Hepatocyte (in vitro differentiated cells): ENCODE data around the gene FBN3. TPM values are rescaled to one million over a fixed set of nuclear protein-coding genes. Genes with fewer than 3 reads are reported as not detected.

Experiments
- DNase-seq: peaks from one replicate; pipeline ENCODE4 v3.0.0-alpha.2; 2016; ENCODE audit warnings: low spot score
- H2AFZ ChIP-seq: fragments of 200-600 bp; sonication (generic); 2 replicates; pipeline ENCODE4 v1.6.0; 2016; ENCODE audit warnings: antibody characterized with exemption, mild to moderate bottlenecking
- H3K27ac ChIP-seq: fragments of 200-600 bp; sonication (generic); 2 replicates; pipeline ENCODE4 v1.5.1; 2016; ENCODE audit warnings: mild to moderate bottlenecking
- H3K27me3 ChIP-seq: fragments of 200-600 bp; sonication (generic); 2 replicates; pipeline ENCODE4 v1.6.1; 2016
- H3K36me3 ChIP-seq: fragments of 200-600 bp; sonication (generic); replicated peaks from 2 replicates; pipeline ENCODE4 v1.5.1; 2016; ENCODE audit warnings: low read depth; ENCODE audit not compliant: insufficient read depth
- H3K4me1 ChIP-seq: fragments of 200-600 bp; sonication (generic); 2 replicates; pipeline ENCODE4 v1.5.1; 2016; ENCODE audit warnings: mild to moderate bottlenecking, moderate library complexity; ENCODE audit not compliant: insufficient read depth
- H3K4me2 ChIP-seq: fragments of 200-600 bp; sonication (generic); 2 replicates; pipeline ENCODE4 v1.6.0; 2016
- H3K4me3 ChIP-seq: fragments of 200-600 bp; sonication (generic); 2 replicates; pipeline ENCODE4 v1.5.1; 2016; ENCODE audit warnings: mild to moderate bottlenecking
- H3K79me2 ChIP-seq: fragments of 200-600 bp; sonication (generic); 2 replicates; pipeline ENCODE4 v1.6.0; 2017; ENCODE audit warnings: mild to moderate bottlenecking
- H3K9me2 ChIP-seq: fragments of 200-600 bp; sonication (generic); replicated peaks from 2 replicates; pipeline ENCODE4 v1.6.0; 2017; ENCODE audit warnings: mild to moderate bottlenecking; ENCODE audit not compliant: insufficient read depth
- H3K9me3 ChIP-seq: fragments of 200-600 bp; sonication (generic); 2 replicates; pipeline ENCODE4 v1.5.1; 2016; ENCODE audit warnings: low read depth, mild to moderate bottlenecking
- H4K20me1 ChIP-seq: fragments of 200-600 bp; sonication (generic); 2 replicates; pipeline ENCODE4 v1.6.0; 2016; ENCODE audit warnings: mild to moderate bottlenecking; ENCODE audit not compliant: insufficient read depth, poor library complexity, severe bottlenecking
- EZH2 ChIP-seq: fragments of 200-600 bp; sonication (generic); IDR thresholded peaks from 2 replicates; pipeline ENCODE4 v1.6.1; 2016; ENCODE audit warnings: antibody characterized with exemption, mild to moderate bottlenecking, borderline replicate concordance
- EZH2phosphoT487 ChIP-seq: fragments of 200-600 bp; sonication (generic); IDR thresholded peaks from one replicate; pipeline ENCODE4 v1.6.1; 2018; ENCODE audit warnings: antibody characterized with exemption, mild to moderate bottlenecking, low read depth, moderate library complexity; ENCODE audit not compliant: unreplicated experiment, severe bottlenecking
- WGBS: methylation state at CpG from one replicate; pipeline ENCODE4 v1.1.6; 2016; ENCODE audit warnings: low lambda C conversion rate; ENCODE audit errors: missing lambda C conversion rate; 5-methylcytosine and 5-hydroxymethylcytosine counted together
- polyA plus RNA-seq: library from polyadenylated mRNA; unstranded; fragments of >200 nt; fragmentation: Nextera tagmentation; extraction: Ambion mirVana; gene quantifications from 2 replicates; pipeline ENCODE4 v1.2.1, GENCODE V29; 2016
- total RNA-seq: library from RNA; depleted of rRNA; stranded (reverse); fragments of >200 nt; gene quantifications from 2 replicates; pipeline ENCODE4 v1.2.3, GENCODE V29; 2014
- TF ChIP-seq, protein P1 (sequence below): fragments of 200-600 bp; sonication (generic); IDR thresholded peaks from 2 replicates; pipeline ENCODE4 v1.5.1; 2016; ENCODE audit warnings: antibody characterized with exemption, mild to moderate bottlenecking; ENCODE audit not compliant: poor library complexity

The FBN3 gene
- total and polyA plus RNA-seq, 2 experiments from 2014 or later: 7.5 to 11.5 TPM

DNA sequence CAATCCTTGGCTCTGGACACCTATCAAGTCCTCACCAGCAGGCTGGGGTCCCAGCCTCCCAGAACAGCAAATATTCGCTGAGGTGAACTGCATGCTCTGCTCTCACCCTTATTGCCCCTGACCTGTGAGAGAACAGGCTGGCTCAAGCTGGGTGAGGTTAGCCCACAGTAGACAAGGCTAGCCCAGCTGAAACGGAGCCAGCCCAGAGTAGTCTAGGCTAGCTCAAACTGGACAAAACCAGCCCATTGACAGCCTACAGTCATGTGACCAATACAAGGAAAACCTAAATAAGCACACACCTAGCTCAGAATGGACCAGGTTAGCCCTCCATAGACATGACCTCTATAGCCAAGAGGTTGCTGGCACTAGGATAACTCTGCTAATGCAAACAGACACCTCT is 58.4 kb downstream of the FBN3 start:
- TF ChIP-seq, protein P1, sequence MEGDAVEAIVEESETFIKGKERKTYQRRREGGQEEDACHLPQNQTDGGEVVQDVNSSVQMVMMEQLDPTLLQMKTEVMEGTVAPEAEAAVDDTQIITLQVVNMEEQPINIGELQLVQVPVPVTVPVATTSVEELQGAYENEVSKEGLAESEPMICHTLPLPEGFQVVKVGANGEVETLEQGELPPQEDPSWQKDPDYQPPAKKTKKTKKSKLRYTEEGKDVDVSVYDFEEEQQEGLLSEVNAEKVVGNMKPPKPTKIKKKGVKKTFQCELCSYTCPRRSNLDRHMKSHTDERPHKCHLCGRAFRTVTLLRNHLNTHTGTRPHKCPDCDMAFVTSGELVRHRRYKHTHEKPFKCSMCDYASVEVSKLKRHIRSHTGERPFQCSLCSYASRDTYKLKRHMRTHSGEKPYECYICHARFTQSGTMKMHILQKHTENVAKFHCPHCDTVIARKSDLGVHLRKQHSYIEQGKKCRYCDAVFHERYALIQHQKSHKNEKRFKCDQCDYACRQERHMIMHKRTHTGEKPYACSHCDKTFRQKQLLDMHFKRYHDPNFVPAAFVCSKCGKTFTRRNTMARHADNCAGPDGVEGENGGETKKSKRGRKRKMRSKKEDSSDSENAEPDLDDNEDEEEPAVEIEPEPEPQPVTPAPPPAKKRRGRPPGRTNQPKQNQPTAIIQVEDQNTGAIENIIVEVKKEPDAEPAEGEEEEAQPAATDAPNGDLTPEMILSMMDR: no peak
- no peak for TF ChIP-seq EZH2
- no peak for TF ChIP-seq EZH2phosphoT487
- no peak overlapping the region for H3K4me2 ChIP-seq
- no peak overlapping the region for H2AFZ ChIP-seq
- H4K20me1 ChIP-seq: no peaks in the 10 kb centered on the region
- DNase-seq: no peak
- H3K27ac ChIP-seq: no peak overlapping the region
- H3K4me1 ChIP-seq: no peaks in the 10 kb centered on the region
- no peak overlapping the region for H3K4me3 ChIP-seq
- no peaks in the 10 kb centered on the region for H3K79me2 ChIP-seq
- peaks cover 9% of the 10 kb centered on the region for H3K9me3 ChIP-seq
- H3K27me3 ChIP-seq: no peaks in the 10 kb centered on the region
- 100% methylated on average over 2 of the region's 2 CpGs for WGBS
- no peaks in the 10 kb centered on the region for H3K36me3 ChIP-seq
- H3K9me2 ChIP-seq: no peaks in the 10 kb centered on the region

DNA sequence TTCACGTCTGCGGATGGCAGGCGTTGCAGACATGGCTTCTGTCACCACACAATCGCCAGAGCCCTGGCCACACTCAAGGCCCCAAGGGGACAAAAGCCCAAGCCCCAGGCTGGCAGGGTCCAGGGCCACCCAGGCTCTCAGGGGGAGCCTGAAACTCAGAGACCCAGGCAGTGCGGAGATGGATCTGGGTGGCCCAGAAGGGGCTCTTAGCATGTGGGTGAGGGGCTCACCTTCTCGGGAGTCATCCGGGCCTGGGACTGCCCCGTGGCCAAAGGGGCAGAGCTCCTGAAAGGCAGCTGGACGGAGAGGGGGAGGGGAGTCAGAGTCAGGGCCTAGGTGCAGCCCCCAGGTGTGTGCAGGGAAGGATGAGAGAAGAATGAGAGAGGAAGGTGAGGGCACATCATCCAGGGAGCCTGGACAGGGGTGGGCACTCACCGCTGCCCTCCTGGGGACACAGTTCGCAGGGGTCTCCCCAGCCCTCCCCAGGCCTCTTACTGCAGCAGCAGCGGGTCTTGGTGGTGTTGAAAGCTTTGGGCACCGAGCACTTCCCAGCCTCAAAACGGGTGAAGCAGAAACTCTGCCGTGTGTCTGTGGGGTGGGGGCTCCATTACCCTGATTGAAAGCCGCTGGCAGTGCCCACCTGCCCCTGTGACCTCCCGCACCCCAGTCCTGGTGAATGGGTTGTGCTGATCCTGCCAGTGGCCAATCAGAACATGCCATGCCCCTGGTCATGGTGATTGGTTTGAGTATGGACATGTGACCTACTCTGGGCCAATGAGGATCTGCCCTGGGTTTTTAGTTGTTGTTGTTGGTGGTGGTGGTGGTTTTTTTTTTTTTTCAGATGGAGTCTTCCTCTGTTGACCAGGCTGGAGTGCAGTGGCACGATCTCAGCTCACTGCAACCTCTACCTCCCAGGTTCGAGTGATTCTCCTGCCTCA is 59.5 kb downstream of the FBN3 start:
- WGBS: 88% methylated on average over 19 of the region's 19 CpGs

GRCh38 chr19:8088752-8089663 is 60.4 kb downstream of the FBN3 start:
- Histone ChIP-seq H3K9me3 (no peaks in the 10 kb centered on the region), H3K4me2 (no peak overlapping the region), H4K20me1 (no peaks in the 10 kb centered on the region), H3K36me3 (no peaks in the 10 kb centered on the region), H2AFZ (no peak overlapping the region), H3K27me3 (no peaks in the 10 kb centered on the region), H3K4me3 (no peak overlapping the region), H3K9me2 (no peaks in the 10 kb centered on the region), H3K27ac (no peak overlapping the region), H3K4me1 (no peaks in the 10 kb centered on the region), H3K79me2 (no peaks in the 10 kb centered on the region)
- WGBS: 90% methylated on average over 8 of the region's 8 CpGs
- no peak for TF ChIP-seq EZH2phosphoT487
- TF ChIP-seq EZH2: no peak
- TF ChIP-seq, protein P1: no peak
- DNase-seq: no peak

More for the DNA sequence above, 59.5 kb downstream of the FBN3 start:
- no peaks in the 10 kb centered on the region for H3K4me1 ChIP-seq
- no peak overlapping the region for H3K4me3 ChIP-seq
- DNase-seq: no peak
- no peaks in the 10 kb centered on the region for H3K27me3 ChIP-seq
- no peaks in the 10 kb centered on the region for H3K36me3 ChIP-seq
- H3K9me2 ChIP-seq: no peaks in the 10 kb centered on the region
- H2AFZ ChIP-seq: no peak overlapping the region
- H4K20me1 ChIP-seq: no peaks in the 10 kb centered on the region
- H3K79me2 ChIP-seq: no peaks in the 10 kb centered on the region
- TF ChIP-seq, protein P1: no peak
- no peak overlapping the region for H3K4me2 ChIP-seq
- H3K9me3 ChIP-seq: no peaks in the 10 kb centered on the region
- H3K27ac ChIP-seq: no peak overlapping the region
